VCaP (cell line): ENCODE data around the gene CNMD.
A peak's percentile ranks its signal among the peaks of the same experiment; 100 is the strongest.

ENCODE experiments used
- H3K27ac ChIP-seq: fragments of 450-650 bp; 2 replicates; pipeline ENCODE4 v1.5.1; 2017
- TF ChIP-seq, protein P1 (sequence below): fragments of 450-650 bp; conservative IDR thresholded peaks from 2 replicates; pipeline ENCODE4 v1.5.1; 2017; ENCODE audit warnings: mild to moderate bottlenecking, moderate library complexity

The CNMD gene

DNA sequence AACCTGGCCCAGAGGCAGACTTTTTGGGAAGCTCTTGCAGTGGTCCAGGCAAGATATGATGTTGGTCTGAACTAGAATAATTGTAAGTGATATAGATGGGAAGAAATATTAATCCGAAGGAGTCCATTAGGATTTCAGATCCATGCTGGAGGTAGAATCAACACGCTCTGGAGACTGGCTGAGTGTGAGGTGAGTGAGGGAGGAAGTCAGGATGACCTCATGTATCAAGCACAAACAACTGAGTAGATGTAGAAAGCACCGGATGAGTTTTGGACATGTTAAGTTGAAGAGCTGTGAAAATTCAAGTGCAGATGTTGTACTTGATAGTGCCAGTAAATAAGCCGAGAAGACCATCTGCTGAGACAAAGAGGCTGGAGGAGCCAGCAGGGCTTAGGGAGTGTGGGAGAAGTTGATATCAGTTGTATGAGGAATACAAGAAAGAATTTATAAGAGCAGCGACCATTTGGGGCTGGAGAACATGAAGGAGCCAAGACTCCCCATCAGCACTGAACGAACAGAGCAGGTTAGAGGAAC lies 5.3 kb upstream of the CNMD start:
- TF ChIP-seq, protein P1, sequence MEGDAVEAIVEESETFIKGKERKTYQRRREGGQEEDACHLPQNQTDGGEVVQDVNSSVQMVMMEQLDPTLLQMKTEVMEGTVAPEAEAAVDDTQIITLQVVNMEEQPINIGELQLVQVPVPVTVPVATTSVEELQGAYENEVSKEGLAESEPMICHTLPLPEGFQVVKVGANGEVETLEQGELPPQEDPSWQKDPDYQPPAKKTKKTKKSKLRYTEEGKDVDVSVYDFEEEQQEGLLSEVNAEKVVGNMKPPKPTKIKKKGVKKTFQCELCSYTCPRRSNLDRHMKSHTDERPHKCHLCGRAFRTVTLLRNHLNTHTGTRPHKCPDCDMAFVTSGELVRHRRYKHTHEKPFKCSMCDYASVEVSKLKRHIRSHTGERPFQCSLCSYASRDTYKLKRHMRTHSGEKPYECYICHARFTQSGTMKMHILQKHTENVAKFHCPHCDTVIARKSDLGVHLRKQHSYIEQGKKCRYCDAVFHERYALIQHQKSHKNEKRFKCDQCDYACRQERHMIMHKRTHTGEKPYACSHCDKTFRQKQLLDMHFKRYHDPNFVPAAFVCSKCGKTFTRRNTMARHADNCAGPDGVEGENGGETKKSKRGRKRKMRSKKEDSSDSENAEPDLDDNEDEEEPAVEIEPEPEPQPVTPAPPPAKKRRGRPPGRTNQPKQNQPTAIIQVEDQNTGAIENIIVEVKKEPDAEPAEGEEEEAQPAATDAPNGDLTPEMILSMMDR: no peak
- H3K27ac ChIP-seq: no peak overlapping the region

DNA sequence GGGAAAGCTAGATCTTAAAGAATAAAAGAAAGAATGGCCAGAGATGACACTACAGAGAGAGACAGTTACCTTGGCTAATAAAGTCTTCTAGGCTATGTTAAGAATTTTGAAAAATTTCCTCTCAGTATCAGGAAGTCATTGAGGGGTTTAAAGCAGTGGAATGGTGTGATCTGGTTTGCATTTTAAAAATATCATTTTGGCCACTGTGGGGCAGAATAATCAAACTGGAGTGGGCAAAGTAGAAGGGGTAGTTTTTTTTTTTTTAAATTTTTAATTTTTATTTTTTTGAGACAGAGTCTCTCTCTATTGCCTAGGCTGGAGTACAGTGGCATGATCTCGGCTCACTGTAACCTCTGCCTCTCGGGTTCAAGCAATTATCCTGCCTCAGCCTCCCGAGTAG lies 4.4 kb upstream of the CNMD start:
- TF ChIP-seq, protein P1: peak; percentile 61
- no peak overlapping the region for H3K27ac ChIP-seq

DNA sequence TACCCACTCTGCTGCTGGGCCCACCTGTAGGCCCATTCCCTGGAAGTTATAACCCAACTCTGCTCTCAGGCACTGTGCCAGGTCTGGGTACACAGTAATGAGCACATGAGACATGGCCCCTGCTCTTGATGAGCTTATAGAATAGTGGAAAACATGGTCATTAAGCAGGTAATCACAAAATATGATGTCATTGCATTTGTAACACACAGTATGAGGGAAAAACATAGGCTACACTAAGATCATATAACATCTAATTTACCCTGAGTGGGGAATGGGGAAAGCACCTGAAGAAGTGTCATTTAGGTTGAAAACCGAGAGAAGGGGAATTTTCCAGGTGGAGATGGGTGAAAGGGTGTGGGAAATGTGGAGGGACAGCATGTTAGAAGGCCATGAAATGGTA lies 3.9 kb upstream of the CNMD start:
- no peak overlapping the region for H3K27ac ChIP-seq
- TF ChIP-seq, protein P1: no peak

DNA sequence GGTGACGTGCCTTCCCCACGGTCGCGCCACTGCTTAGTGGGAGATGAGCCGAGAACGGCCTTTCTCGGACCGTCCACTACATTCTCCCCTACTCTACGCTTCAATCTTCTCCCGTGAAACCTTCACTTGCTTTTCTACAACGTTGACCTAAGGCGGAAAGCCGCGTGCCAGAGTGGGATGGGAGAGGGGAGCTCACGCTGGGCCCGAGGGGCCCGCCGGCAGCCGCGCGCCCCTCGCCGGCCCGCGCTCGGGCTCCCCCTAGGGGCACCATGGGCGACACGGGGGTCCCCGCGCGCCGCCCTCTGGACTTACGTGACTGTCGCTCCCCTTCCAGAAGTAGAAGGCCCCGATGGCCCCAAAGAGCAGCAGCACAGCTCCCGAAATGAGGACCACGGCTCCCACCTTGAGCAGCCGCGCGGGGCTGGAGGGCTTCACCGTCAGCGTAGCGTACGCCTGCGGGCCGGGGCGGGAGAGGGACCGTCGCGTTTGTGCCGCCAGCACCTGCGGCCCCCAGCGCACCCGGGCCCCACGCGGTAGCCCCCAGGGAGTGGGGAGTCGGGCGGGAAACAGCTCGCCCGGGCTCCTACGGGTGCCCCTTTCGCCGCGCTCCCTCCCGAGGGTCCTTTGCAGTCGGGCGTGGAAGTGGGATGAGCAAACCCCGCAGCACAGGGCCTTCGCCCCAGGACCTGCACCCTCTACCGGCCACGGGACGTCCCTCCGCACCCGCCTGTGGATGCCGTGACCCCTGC lies 727 bp downstream of the CNMD start:
- TF ChIP-seq, protein P1: no peak
- H3K27ac ChIP-seq: no peak overlapping the region

DNA sequence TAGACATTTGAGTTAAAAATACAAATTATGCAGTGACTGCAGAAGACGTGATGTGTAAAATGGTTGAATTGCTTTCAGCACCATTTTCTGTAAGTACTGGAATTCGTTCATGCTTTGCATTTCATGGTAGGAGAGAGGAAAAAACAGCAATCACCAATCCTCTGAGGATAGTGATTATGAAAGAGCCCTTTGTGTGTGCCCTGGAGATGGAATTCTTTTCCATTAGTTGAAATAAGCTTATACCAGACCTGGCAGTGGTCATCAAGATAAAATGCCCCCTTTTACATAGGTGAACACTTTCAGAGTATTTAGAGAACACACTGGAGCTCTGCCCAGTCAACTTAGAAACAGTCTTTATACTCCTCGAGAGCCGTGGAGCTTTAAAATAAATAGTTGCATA lies 1.7 kb downstream of the CNMD start:
- H3K27ac ChIP-seq: no peak overlapping the region
- TF ChIP-seq, protein P1: no peak

DNA sequence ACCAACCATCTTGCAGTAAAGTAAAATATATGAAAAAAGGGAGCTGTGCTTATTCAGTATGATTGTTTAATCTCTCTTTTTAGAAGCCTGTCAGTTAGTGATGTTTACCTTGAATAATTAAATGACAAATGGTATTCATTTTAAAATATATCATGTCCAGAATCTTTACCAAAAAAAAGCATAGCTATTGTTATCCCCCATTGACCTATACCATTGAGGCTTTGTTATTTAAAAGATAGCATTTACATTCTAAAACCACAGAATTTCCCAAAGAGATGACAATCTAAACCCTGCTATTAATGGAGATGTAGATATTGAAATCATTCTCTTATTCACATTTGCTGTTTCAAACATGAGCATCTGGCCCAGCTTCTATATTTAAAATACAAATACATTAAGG lies 2.2 kb downstream of the CNMD start:
- TF ChIP-seq, protein P1: no peak
- no peak overlapping the region for H3K27ac ChIP-seq

DNA sequence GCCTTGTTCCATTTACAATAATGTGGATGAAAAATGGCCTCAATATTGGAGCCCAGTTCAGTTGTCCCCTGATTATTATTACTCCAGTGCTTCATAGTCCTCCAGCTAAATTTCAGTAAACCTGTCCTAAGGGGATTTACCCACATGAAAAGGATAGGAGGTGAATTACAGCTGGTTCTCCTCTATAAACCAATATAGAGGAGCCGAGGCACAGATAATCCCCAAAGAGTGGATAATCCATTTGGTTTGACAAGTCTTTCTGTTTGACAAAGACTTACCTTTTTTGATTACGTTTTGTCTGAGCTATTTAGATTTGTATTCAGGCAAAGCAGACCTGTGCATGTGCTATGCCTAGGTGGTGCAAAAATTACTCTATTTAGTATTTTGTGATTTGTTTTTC lies 2.7 kb downstream of the CNMD start:
- H3K27ac ChIP-seq: no peak overlapping the region
- TF ChIP-seq, protein P1: no peak
